D721Med (cell line): ENCODE data around the gene AK5.
A peak's percentile ranks its signal among the peaks of the same experiment; 100 is the strongest.

ENCODE experiments used
- DNase-seq: peaks from one replicate; pipeline ENCODE4 v3.0.0; 2011; ENCODE audit warnings: low spot score; ENCODE audit not compliant: insufficient read length
- FAIRE-seq: peaks from 2 replicates; lab custom pipeline; 2011; peaks lifted over from hg19 to GRCh38; lab: Jason Lieb, UNC
- CTCF ChIP-seq: IDR thresholded peaks from 2 replicates; pipeline ENCODE4 v1.5.1; 2012; ENCODE audit warnings: mild to moderate bottlenecking, control low read depth; ENCODE audit not compliant: insufficient read depth; ENCODE audit errors: missing control alignments

AK5 gene

GRCh38 chr1:77468949-77469710, 187.3 kb downstream of the AK5 start:
- FAIRE-seq = no peak
- DNase-seq = no peak
- TF ChIP-seq CTCF = no peak

DNA sequence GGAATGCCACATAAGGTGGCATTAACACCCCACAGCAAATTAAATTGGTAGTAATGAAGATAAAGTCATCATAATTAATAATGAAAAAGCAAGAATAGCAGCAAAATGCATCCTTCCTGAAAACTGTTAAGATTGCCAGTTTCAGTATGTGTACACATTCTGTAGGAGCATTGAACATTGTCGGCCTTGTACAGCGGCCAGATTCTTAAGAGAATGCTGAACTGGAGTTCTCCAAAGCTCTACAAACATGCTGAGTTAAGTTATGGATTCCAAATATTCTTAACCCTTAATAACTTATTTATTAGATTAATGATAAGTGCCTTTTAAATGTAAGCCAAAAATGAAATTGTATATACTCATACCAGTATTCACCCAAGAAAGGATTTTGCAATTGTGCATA, 189.9 kb downstream of the AK5 start:
- DNase-seq = no peak
- FAIRE-seq = no peak

GRCh38 chr1:77473690-77474089, 191.9 kb downstream of the AK5 start:
- FAIRE-seq (peak; percentile 46), DNase-seq (no peak)
- TF ChIP-seq CTCF = no peak

More for the DNA sequence above, 189.9 kb downstream of the AK5 start:
- TF ChIP-seq CTCF = no peak

DNA sequence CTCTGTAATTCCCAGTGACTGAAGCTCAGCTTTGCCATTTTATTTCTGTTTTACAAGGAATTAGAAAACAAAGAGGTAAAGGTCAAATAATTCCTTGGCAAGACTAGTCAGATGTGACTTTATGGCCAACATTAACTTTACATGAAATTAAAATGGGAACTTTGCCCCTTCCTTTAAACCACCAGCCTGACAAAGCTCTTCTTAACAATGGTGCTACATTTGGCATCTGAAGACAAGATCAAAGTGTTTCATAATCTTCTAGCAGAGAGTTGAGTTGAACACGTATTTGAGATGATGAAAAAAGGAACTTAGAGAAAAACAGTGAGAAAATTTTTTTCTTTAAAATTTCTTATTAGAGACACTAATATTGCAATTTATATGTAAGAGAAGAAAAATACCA, 193.8 kb downstream of the AK5 start:
- DNase-seq = no peak
- no peak for TF ChIP-seq CTCF
- no peak for FAIRE-seq

DNA sequence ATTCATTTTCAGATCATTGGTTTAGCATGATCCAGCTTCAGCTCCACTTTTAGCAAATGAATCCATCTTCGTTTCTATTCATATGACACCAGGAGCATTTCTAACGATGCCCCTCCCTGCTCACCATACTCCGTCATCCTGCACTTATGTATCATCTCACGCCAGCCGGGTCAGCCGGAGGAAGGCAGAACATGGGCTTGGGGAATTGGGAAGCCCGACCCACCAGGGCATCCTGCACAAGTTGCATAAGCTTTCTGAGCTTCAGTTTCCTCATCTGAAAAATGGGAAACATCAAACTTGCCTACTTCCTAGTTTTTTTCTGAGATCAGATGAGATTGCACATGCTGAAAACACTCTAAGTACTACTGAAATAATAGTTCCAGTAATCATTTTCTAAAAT, 194.7 kb downstream of the AK5 start:
- DNase-seq (no peak), FAIRE-seq (no peak)
- no peak for TF ChIP-seq CTCF

DNA sequence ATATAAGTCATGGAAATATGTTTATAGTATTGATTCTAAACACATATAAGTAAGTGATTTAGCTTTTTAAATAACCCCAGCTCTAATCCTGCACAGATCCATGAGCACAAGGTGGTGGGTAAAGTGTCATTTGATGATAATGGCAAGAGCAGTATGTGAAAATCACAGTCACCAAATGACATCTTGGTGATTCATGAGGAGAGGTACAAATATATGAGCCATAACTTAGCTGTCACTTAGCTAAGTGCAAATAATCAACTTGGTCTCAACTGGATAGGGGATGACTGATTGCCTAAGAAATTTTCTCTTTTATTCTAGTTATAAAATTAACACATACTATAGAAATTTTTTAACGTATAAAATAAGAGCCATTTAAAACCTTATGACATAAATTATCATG, 202.5 kb downstream of the AK5 start:
- FAIRE-seq = no peak
- no peak for DNase-seq
- TF ChIP-seq CTCF = no peak

- no peak for DNase-seq
- TF ChIP-seq CTCF = no peak
- FAIRE-seq = no peak
Measured at GRCh38 chr1:77484926-77485325, 203.1 kb downstream of the AK5 start.
